GM18858 (cell line): ENCODE measurements around the gene CCDC170.

Experiments
- ATAC-seq: cut with Tn5 transposase; IDR thresholded peaks from one replicate; pipeline ENCODE4 v1.9.1; 2021; ENCODE audit not compliant: unreplicated experiment

The CCDC170 gene

GRCh38 chr6:151652325-151652724, 158.5 kb downstream of the CCDC170 start:
- ATAC-seq, result no peak

GRCh38 chr6:151655099-151655498, 161.3 kb downstream of the CCDC170 start:
- no peak for ATAC-seq

- no peak for ATAC-seq
These were observed 162.6 kb downstream of the CCDC170 start for GRCh38 chr6:151656392-151656791.

- no peak for ATAC-seq
These were observed 164.3 kb downstream of the CCDC170 start for GRCh38 chr6:151658091-151658490.

GRCh38 chr6:151659212-151659611, 165.4 kb downstream of the CCDC170 start:
- ATAC-seq, result no peak

- ATAC-seq, result no peak
These were observed 167.7 kb downstream of the CCDC170 start for GRCh38 chr6:151661509-151661908.

- ATAC-seq, result no peak
These were observed 168.1 kb downstream of the CCDC170 start for GRCh38 chr6:151661928-151662327.

- ATAC-seq, result no peak
These were observed 169.7 kb downstream of the CCDC170 start for GRCh38 chr6:151663559-151663958.

- ATAC-seq, result no peak
These were observed 170.6 kb downstream of the CCDC170 start for GRCh38 chr6:151664390-151664789.

GRCh38 chr6:151665329-151665728, 171.5 kb downstream of the CCDC170 start:
- ATAC-seq, result no peak

GRCh38 chr6:151666526-151666925, 172.7 kb downstream of the CCDC170 start:
- ATAC-seq, result no peak

- ATAC-seq, result no peak
These were observed 175.4 kb downstream of the CCDC170 start for GRCh38 chr6:151669208-151669560.

GRCh38 chr6:151670116-151670515, 176.3 kb downstream of the CCDC170 start:
- no peak for ATAC-seq
